ENCODE measurements around the gene FTCDNL1.

Gene FTCDNL1

DNA sequence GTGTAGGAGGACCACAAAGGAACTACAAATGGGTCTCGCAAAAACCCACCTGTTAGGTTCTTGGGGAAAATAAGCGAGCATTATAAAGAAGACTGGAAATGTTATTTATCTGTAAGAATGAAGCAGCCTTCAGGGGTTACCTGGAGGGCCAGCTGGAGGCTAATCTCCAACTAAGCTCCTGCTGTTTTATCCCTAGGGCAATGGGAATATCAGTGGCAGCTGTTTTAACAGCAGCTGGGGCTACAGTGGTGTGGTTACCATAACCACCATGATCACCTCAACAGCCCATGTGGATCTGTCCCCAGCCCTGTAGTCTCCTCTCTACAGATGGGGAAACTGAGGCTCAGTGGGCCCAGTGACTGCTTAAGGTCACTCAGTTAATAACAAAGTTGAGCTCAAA lies 108.1 kb downstream of the FTCDNL1 start:
- DNase-seq (ENCODE audit: low read depth): no peak

DNA sequence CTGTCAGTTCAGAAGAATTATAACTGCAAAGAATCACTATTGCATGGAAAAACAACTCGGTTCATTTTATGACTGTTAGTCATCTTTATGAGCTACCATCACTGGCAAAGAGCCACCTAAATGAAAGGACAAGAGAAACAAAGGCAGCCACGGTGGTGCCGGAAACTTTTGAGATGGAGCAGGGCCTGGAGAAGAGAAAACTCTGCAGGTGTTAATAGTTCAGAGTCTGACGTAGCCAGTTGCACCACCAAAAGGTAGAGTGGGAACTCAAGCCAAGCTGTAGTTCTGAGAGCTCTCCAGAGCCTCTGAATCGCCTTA lies 110.9 kb downstream of the FTCDNL1 start:
- DNase-seq (ENCODE audit: low read depth): no peak

DNA sequence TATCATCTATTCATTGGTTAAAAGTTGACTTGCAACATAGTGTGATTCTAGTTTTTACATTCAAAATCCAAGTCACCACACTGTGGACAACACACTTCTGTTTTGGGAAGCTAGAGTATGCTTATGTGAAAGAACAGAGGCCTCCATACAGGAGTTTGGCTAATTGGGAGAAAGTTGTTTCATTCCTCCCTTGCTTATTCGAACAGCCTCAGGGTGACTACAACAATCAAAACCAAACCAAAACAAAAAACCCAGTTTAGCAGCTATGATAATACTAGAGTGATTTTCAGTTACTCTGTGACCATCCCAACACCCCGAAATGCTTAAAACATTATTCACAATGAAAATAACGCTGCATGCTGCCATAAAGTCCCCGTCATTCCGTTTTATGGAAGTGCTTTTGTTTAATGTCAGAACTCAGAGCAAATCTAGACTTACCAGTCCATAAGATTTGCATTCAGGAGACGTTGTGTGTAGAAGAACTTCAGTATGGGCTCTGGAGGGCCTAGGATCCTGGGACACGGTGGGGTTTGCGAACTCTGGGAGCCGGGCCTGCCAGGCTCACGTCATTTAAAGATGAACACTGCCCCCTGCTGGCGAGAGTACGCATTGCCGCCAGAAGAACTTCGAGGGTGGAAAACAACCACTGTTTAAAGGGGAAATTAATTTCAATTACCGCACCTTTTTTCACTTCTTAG lies 111.4 kb downstream of the FTCDNL1 start:
- DNase-seq (ENCODE audit: low read depth): peak; percentile 19

DNA sequence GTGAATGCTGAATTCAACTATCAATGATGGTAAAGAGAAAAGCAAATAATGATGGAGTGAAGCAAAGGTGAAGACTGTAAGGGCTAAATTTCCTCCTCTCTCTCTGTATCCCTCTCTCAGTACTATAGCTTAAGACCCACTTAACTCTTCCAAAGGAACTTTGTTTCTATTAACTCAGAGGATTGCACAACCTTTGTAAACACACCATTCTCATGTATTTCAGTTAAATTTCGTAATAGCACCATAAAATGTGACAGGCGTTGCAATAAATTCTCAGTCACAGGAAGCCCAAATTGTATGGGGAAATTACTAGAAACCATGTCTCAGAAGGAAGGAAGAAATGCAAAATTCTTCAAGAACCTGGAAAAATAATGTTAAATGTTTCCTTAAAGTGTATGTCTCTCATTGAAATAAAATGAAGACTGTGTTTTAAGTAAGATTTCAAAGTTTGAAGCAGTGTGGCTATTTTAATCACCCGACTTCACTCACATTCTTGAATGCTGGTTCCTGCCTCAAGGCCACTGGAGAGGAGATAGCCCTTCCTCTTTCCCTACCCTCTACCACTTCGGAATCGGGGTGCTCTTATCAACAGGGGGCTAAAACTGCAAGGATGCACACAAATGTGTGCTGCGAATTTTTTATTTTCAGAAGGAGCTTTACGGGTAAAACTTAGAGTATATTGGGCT lies 112.1 kb downstream of the FTCDNL1 start:
- no peak for DNase-seq (ENCODE audit: low read depth)

DNA sequence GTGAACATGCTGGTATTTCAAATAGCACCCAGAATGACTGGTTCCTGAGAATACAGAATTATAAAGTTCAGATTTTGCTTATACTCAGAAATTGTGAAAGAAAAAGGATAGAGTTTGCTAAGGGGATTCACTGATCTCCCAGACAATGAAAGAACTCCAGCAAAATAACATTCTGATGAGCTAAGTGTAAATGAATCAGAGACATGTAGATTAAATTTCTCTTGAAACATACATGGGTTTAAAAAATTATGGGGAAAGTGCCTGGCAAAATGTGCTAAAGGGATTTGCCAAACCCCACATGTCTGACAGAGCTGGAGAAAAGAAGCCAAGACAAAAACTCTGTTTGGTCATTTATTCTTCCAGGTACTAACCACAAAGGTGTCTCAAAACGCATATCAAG lies 116.3 kb downstream of the FTCDNL1 start:
- no peak for DNase-seq (ENCODE audit: low read depth)

DNA sequence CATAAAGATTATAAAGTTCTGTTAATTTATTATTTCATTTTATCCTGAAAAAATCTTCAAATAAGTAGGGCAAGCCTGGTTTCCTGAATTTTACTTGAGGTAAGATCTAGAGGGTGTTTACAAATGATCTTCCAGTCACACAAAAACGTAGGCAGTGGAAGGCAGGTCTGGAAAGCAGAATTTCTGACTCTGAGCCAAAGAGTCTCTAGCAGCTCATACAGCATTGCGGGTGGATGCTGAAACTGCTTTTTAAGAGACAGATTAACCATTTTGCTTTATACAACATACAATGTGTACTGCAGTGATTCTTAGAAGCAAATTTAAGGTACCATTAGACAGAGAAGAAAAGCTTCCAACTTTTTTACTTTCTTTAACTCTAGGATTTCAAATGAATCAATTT lies 117.0 kb downstream of the FTCDNL1 start:
- no peak for DNase-seq (ENCODE audit: low read depth)

DNA sequence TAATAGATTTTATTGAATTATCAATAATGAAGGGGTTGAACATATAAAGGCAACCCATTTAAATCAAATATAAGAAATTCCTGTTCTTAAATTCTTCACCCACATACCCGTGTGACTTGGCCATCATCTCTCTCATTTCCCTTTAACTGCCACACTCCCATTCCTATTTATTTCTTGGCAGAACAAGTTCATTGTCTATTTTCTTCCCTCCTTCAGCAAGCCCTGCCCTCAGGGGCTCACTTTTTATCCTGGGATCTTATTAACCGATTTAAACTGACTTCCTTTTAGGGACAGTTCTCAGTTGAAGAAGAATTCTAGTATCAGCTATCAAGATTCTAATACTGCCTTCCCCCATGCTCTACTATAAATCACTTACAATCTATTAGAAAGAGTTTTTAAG lies 123.2 kb downstream of the FTCDNL1 start:
- DNase-seq (ENCODE audit: low read depth): no peak

DNA sequence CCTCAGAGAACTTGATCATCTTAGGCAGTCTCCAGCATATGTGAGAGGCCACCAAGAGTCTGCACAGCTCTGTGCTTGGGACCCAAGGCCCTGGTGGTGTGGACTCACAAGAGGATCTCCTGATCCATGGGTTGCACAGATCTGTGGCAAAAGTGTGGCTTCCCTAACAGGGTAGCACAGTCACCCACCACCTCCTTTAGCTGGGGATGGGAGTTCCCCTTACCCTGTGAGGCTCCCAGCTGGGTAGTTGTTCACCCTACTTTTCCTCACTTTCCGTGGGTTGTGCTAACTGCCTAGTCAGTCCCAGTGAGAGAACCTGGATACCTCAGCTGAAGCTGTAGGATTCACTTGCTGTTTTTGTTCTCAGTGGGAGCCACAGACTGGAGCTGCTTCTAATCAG lies 123.7 kb downstream of the FTCDNL1 start:
- DNase-seq (ENCODE audit: low read depth): no peak

DNA sequence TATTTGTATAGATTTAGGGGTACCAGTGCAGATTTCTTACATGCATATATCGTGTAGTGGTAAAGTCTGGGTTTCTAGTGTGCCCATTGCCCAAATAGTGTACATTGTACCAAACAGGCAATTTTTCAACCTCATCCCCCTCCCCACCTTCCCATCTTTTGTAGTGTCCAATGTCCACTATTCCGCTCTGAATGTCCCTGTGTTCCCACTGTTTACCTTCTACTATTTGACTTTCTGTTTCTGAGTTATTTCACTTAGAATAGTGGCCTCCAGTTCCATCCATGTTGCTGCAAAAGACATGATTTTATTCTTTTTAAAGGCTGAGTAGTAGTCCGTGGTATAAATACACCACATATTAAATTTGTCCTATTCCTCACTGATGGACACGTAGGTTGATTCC lies 132.9 kb downstream of the FTCDNL1 start:
- DNase-seq (ENCODE audit: low read depth): no peak

DNA sequence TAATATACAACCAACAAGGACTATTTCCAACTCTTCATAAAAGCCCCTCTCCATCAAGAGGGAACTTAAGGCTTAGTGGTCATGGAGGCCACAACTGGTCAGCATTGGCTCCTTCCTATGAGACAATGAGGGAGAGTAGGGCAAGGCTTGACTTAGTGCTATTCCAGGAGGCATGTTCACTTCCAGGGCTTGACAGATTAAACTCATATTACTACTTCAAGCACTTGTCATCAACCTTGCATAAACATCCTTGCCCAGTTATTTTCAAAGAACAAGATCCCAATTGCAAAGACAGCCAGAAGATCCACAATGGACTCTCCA lies 133.4 kb downstream of the FTCDNL1 start:
- no peak for DNase-seq (ENCODE audit: low read depth)

DNA sequence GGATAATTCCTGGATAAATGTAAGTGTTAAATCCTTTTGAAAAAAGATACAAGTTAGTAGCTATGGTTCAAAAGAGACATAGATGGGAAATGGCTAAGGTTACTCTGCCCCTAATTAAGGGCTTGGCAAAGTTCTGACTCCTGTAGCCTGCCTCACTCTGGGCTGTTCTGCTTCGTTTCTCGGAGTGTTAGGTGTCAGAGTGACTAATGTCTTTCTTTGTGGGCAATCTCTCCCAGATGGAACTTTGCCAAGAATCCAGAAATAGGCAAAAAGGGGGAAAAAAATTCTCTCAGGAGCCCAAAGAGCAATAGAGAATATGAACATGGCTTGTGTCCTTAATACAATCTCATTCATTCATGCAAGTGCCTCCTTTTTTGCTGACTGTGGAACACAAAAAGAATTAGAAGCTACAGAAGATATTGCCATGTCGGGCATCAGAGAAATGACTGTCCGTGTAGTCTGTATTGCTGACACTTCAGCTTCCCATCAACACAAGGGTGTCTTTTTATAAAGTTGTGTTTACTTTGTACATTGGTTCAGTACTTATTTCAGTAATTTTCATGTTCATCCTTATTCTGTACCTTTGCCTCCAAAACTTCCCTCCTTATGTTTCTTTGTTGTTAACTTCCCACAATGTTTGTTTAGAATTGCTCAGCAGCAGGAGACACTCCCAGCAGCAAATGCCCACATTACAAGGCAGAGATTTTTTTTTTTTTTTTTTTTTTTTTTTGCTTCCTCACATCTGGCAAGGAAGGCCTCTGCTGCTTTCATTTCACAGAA lies 134.0 kb downstream of the FTCDNL1 start:
- DNase-seq (ENCODE audit: low read depth): no peak

DNA sequence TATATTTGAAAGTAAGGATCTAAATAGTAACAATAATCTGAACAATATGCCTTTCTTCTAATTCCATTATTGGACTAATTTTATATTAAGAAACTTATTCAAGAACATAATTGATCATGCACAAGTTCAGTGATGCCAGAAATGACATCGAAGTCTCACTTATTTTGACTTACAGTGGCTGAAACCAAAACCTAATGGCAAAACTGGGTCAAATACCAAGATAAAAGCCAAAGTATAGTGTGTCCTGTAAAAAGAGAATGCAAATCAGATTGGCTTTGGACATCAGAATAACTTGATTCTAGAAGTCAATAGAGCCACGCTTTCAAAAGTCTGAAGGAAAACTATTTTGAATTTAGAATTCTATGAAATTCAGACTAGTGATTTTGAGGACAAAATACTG lies 137.2 kb downstream of the FTCDNL1 start:
- no peak for DNase-seq (ENCODE audit: low read depth)

DNA sequence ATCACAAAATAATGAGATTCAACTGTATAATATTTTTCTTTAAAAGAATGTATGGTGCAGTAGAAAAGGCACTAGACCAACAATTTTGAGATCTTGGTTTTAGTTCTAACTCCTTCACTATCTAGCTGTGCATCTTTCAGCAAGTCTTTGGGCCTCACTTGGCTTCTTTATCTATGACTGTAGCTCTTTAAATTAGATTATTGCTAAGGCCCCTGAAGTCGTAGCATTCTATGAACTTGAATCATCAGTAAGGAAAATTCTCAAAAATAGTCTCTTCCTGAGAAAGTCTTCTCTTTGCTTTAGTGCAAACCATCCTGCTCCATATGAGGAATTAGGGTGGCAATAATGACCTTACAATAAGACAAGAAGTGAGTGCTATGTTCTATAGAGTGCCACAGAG lies 140.4 kb downstream of the FTCDNL1 start:
- DNase-seq (ENCODE audit: low read depth): no peak

Data from stimulated activated CD4-positive, alpha-beta T cell treated with anti-CD3 and anti-CD28 coated beads, Interleukin-2, amount 100 ng/mL, for 4 hours (primary cell).